Progenitor cell of endocrine pancreas (in vitro differentiated cells): Measurements from ENCODE around the gene B3GALT5. TPM values are rescaled to one million over a fixed set of nuclear protein-coding genes. Genes with fewer than 3 reads are reported as not detected.

Source experiments
- DNase-seq: peaks from one replicate; pipeline ENCODE4 v3.0.0; 2021; ENCODE audit warnings: low spot score; ENCODE audit not compliant: unreplicated experiment
- H3K27ac Mint-ChIP-seq: 2 replicates; pipeline ENCODE4 v1.8.0; 2021; ENCODE audit warnings: mild to moderate bottlenecking, moderate library complexity, mixed read lengths
- H3K27me3 Mint-ChIP-seq: 2 replicates; pipeline ENCODE4 v1.8.0; 2021; ENCODE audit warnings: mixed read lengths
- H3K36me3 Mint-ChIP-seq: 2 replicates; pipeline ENCODE4 v1.8.0; 2022; ENCODE audit warnings: mixed read lengths; ENCODE audit not compliant: insufficient read depth
- H3K4me1 Mint-ChIP-seq: 2 replicates; pipeline ENCODE4 v1.8.0; 2021; ENCODE audit warnings: low read depth, mixed read lengths
- H3K4me3 Mint-ChIP-seq: 2 replicates; pipeline ENCODE4 v1.8.0; 2021; ENCODE audit warnings: low read depth, mild to moderate bottlenecking, moderate library complexity, mixed read lengths
- H3K9me3 Mint-ChIP-seq: 2 replicates; pipeline ENCODE4 v1.8.0; 2021; ENCODE audit warnings: low read depth, mixed read lengths
- total RNA-seq: library from RNA; stranded (reverse); gene quantifications from 2 replicates; pipeline ENCODE4 v1.2.1, GENCODE V29; 2021
- TF ChIP-seq, protein P1 (sequence below): fragments of 200-600 bp; sonication (generic); IDR thresholded peaks from one replicate; pipeline ENCODE4 v1.5.0; 2021; ENCODE audit warnings: antibody characterized with exemption, mild to moderate bottlenecking; ENCODE audit not compliant: unreplicated experiment

B3GALT5 gene
- total RNA-seq, 1 donor from 2014 or later: 0.86 TPM

DNA sequence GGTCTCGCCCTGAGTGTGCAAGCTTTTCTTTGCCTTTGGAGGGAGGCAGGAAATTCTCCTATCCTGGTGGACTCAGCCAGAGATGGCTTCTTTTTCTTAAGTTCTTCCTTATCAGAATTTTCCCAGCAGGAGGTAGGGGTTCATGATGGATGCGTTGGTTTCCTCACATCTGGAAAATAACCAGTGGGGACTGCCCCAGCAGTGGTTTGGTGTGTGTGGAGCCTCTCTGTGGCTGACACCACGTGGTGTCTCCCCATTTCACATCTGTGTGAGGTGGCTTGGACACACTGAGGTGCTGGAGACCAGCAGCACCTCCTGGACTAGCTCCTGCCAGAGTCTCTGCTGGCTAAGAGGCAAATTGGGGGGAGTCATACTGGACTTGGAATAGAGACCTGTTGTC is 32.6 kb downstream of the B3GALT5 start:
- Mint-ChIP-seq H3K4me1 (peaks cover 29% of the 10 kb centered on the region), H3K27ac (peak overlapping the region; percentile 27), H3K9me3 (no peaks in the 10 kb centered on the region), H3K36me3 (no peaks in the 10 kb centered on the region), H3K4me3 (no peak overlapping the region), H3K27me3 (no peaks in the 10 kb centered on the region)
- TF ChIP-seq, protein P1, sequence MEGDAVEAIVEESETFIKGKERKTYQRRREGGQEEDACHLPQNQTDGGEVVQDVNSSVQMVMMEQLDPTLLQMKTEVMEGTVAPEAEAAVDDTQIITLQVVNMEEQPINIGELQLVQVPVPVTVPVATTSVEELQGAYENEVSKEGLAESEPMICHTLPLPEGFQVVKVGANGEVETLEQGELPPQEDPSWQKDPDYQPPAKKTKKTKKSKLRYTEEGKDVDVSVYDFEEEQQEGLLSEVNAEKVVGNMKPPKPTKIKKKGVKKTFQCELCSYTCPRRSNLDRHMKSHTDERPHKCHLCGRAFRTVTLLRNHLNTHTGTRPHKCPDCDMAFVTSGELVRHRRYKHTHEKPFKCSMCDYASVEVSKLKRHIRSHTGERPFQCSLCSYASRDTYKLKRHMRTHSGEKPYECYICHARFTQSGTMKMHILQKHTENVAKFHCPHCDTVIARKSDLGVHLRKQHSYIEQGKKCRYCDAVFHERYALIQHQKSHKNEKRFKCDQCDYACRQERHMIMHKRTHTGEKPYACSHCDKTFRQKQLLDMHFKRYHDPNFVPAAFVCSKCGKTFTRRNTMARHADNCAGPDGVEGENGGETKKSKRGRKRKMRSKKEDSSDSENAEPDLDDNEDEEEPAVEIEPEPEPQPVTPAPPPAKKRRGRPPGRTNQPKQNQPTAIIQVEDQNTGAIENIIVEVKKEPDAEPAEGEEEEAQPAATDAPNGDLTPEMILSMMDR: no peak
- no peak for DNase-seq

GRCh38 chr21:39647476-39647875 is 34.7 kb downstream of the B3GALT5 start:
- DNase-seq: no peak
- H3K36me3 Mint-ChIP-seq: peaks cover 1% of the 10 kb centered on the region

DNA sequence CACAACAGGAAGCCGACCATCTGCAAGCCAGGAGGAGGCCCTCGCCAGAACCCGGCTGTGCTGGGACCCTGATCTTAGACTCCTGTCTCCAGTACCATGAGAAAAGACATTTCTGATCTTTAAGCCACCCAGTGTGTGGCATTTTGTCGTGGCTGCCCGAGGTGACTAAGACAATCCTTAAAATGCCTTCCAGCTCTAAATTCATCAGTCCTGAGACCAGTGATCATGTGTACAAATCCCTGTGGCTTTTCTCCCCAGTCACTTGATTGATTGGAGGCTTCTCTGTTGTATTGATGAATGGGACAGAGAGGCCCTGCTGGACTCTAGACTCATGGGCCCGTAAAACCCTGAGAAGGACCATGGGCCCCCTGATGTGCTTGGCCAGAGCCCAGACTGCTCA is 36.1 kb downstream of the B3GALT5 start:
- TF ChIP-seq, protein P1: no peak
- peaks cover 15% of the 10 kb centered on the region for H3K4me1 Mint-ChIP-seq
- H3K36me3 Mint-ChIP-seq: peaks cover 3% of the 10 kb centered on the region
- DNase-seq: no peak
- H3K27ac Mint-ChIP-seq: no peak overlapping the region
- H3K9me3 Mint-ChIP-seq: peaks cover 3% of the 10 kb centered on the region
- H3K27me3 Mint-ChIP-seq: no peaks in the 10 kb centered on the region
- H3K4me3 Mint-ChIP-seq: no peak overlapping the region

More at GRCh38 chr21:39647476-39647875, 34.7 kb downstream of the B3GALT5 start:
- TF ChIP-seq, protein P1: no peak
- Mint-ChIP-seq H3K27ac (no peak overlapping the region), H3K4me1 (peaks cover 21% of the 10 kb centered on the region), H3K4me3 (no peak overlapping the region), H3K27me3 (no peaks in the 10 kb centered on the region), H3K9me3 (no peaks in the 10 kb centered on the region)

DNA sequence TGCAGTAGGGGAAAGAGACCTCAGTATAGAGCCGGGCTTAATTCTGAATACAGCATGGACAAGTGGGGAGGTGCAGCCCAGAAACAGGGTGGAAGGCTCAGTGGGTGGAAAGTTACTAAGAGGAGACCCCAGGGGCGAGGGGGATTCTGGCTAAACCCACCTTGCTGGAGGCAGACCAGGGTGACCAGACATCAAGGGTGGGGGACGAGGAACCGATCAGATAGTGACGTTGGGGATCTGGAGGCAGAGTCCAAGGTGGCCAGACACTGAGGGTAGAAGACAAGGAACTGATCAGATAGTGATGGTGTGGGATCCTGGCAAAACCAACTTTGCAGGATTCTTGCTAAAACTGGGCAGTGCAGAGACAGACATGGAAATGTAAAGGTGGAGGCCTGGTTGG is 36.8 kb downstream of the B3GALT5 start:
- no peak for DNase-seq
- H3K4me3 Mint-ChIP-seq: no peak overlapping the region
- H3K27ac Mint-ChIP-seq: no peak overlapping the region
- peaks cover 9% of the 10 kb centered on the region for H3K4me1 Mint-ChIP-seq
- TF ChIP-seq, protein P1: no peak
- peaks cover 3% of the 10 kb centered on the region for H3K36me3 Mint-ChIP-seq
- no peaks in the 10 kb centered on the region for H3K27me3 Mint-ChIP-seq
- H3K9me3 Mint-ChIP-seq: peaks cover 7% of the 10 kb centered on the region

- Mint-ChIP-seq H3K27me3 (no peaks in the 10 kb centered on the region), H3K9me3 (peaks cover 7% of the 10 kb centered on the region), H3K4me3 (no peak overlapping the region), H3K27ac (no peak overlapping the region), H3K4me1 (peaks cover 3% of the 10 kb centered on the region), H3K36me3 (peaks cover 3% of the 10 kb centered on the region)
- TF ChIP-seq, protein P1: no peak
- DNase-seq: no peak
Measured at GRCh38 chr21:39650306-39650705, 37.6 kb downstream of the B3GALT5 start.
